HepG2 (cell line): Measurements from ENCODE around the gene ACSS2. TPM values are rescaled to one million over a fixed set of nuclear protein-coding genes. Genes with fewer than 3 reads are reported as not detected.

Source experiments
- AHR ChIP-seq: IDR thresholded peaks from 2 replicates; pipeline ENCODE4 v1.6.1; 2018; ENCODE audit warnings: missing genetic modification reagents, missing compliant biosample characterization
- CBFB ChIP-seq: sonication (generic); formaldehyde crosslinking; IDR thresholded peaks from 2 replicates; pipeline ENCODE4 v1.4.0; 2020; ENCODE audit warnings: missing genetic modification reagents
- HMGA1 ChIP-seq: sonication (generic); formaldehyde crosslinking; conservative IDR thresholded peaks from 2 replicates; pipeline ENCODE4 v1.4.0; 2020; ENCODE audit warnings: missing genetic modification reagents
- HOXA3 ChIP-seq: sonication (generic); formaldehyde crosslinking; IDR thresholded peaks from 2 replicates; pipeline ENCODE4 v1.5.0; 2020; ENCODE audit warnings: missing genetic modification reagents
- HOXA7 ChIP-seq: sonication (generic); formaldehyde crosslinking; IDR thresholded peaks from 2 replicates; pipeline ENCODE4 v1.8.1; 2022; ENCODE audit warnings: mild to moderate bottlenecking, missing genetic modification reagents, moderate library complexity
- NFE2L2 ChIP-seq: fragments of 150-350 bp; IDR thresholded peaks from 2 replicates; pipeline ENCODE4 v1.6.1; 2014; ENCODE audit warnings: low read length
- PRPF4 ChIP-seq: fragments of 200-400 bp; formaldehyde crosslinking; IDR thresholded peaks from 2 replicates; pipeline ENCODE4 v1.6.1; 2016; ENCODE audit warnings: low read length, low read depth; ENCODE audit not compliant: poor library complexity, severe bottlenecking
- SMYD3 ChIP-seq: sonication (generic); formaldehyde crosslinking; IDR thresholded peaks from 2 replicates; pipeline ENCODE4 v1.8.1; 2023; ENCODE audit warnings: mild to moderate bottlenecking, missing genetic modification reagents
- SP5 ChIP-seq: IDR thresholded peaks from 2 replicates; pipeline ENCODE4 v1.6.1; 2016; ENCODE audit warnings: low read depth, borderline replicate concordance
- ZFP62 ChIP-seq: sonication (generic); formaldehyde crosslinking; IDR thresholded peaks from 2 replicates; pipeline ENCODE4 v1.4.0; 2020; ENCODE audit warnings: missing genetic modification reagents
- ZNF781 ChIP-seq: sonication (generic); formaldehyde crosslinking; IDR thresholded peaks from 2 replicates; pipeline ENCODE4 v1.5.1; 2020; ENCODE audit warnings: borderline replicate concordance, mild to moderate bottlenecking, missing genetic modification reagents; ENCODE audit errors: not compliant biosample characterization
- polyA plus RNA-seq, 8 experiments: library from polyadenylated mRNA; depleted of rRNA in 3 of 8; stranded (reverse) in 7 of 8; unstranded in 1 of 8; fragments of >200 nt; fragmentation: Illumina TruSeq in 4 of 8; extraction: Trizol in 4 of 8; gene quantifications; 2 replicates each; pipeline versions ENCODE4 v1.2.1 to v1.2.3, GENCODE V29; 2011 to 2016; ENCODE audit warnings: low read depth in 4 of 8, missing spikeins in 1 of 8, mixed read lengths in 1 of 8; ENCODE audit not compliant: insufficient read depth in 1 of 8
- total RNA-seq, 5 experiments: library from RNA; depleted of rRNA; stranded (reverse); fragments of >200 nt; fragmentation: Illumina TruSeq; extraction: Trizol; gene quantifications; 2 replicates each; pipeline ENCODE4 v1.2.3, GENCODE V29; 2016; ENCODE audit warnings: low read depth in 1 of 5
- TF ChIP-seq, protein P1 (sequence below): sonication (generic); formaldehyde crosslinking; IDR thresholded peaks from 2 replicates; pipeline ENCODE4 v1.5.1; 2020; ENCODE audit warnings: missing genetic modification reagents, mild to moderate bottlenecking, borderline replicate concordance
- TF ChIP-seq, protein P2 (sequence below), 2 experiments: fragments of 450-650 bp in 1 of 2; sonication (generic) in 1 of 2; formaldehyde crosslinking in 1 of 2; IDR thresholded peaks; 2 replicates each; pipeline versions ENCODE4 v1.6.1 to v1.8.0; 2016 to 2022; ENCODE audit warnings: antibody characterized with exemption in 1 of 2, mild to moderate bottlenecking in 1 of 2, missing genetic modification reagents in 1 of 2
- TF ChIP-seq, protein P3 (sequence below): sonication (generic); formaldehyde crosslinking; IDR thresholded peaks from 2 replicates; pipeline ENCODE4 v1.5.0; 2020; ENCODE audit warnings: mild to moderate bottlenecking, missing genetic modification reagents, moderate library complexity
- TF ChIP-seq, protein P4 (sequence below): sonication (generic); formaldehyde crosslinking; conservative IDR thresholded peaks from 2 replicates; pipeline ENCODE4 v1.4.0; 2020; ENCODE audit warnings: missing genetic modification reagents

Gene ACSS2
- total and polyA plus RNA-seq, 2 of the 13 experiments (the other 11 are each of a cell fraction or from before 2014, with no cell fraction given): 72.8 to 89.7 TPM

DNA sequence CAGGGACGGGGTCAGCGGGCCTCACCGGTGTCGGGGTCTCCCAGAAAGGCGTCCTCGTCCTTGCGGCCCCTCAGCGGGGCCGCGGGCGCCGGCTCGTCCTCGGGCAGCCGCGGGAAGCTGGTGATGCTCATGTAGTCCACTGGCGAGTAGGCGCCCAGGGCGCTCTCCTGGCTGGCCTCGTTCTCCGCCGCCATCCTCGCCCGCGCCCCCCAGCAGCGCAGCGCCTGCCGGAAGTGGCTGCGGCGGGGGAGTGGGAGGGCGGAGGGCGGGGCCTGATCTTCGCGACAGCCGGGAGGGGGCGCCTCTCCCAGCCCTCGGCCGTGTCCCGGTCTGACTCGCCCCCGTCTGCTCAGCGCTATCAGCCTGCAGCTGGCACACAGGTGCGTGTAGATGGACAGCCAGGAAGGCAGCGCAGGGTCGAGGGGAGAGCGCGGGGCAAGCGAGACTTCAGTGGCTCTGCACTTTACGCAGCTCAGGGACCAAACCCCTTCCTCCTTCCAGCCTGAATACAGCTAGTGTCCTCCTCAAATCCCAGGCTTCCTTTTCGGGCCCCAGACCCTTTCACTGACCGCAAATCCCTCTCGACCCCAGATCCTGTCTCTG, 3.7 kb upstream of the ACSS2 start, which contains the start of gene GGT7 (continued):
- TF ChIP-seq NFE2L2 (no peak), CBFB (CRISPR knock-in tag) (peak; percentile 92), HOXA7 (CRISPR knock-in tag) (no peak), HMGA1 (CRISPR knock-in tag) (no peak), AHR (CRISPR knock-in tag) (peak; percentile 92; the same call in 1 of the 2 replicates), HOXA3 (CRISPR knock-in tag) (peak; percentile 92; the same call in 1 of the 2 replicates), PRPF4 (no peak), SP5 (CRISPR knock-in tag) (peak; percentile 93), ZNF781 (no peak), SMYD3 (no peak), ZFP62 (no peak)
- TF ChIP-seq, protein P1, sequence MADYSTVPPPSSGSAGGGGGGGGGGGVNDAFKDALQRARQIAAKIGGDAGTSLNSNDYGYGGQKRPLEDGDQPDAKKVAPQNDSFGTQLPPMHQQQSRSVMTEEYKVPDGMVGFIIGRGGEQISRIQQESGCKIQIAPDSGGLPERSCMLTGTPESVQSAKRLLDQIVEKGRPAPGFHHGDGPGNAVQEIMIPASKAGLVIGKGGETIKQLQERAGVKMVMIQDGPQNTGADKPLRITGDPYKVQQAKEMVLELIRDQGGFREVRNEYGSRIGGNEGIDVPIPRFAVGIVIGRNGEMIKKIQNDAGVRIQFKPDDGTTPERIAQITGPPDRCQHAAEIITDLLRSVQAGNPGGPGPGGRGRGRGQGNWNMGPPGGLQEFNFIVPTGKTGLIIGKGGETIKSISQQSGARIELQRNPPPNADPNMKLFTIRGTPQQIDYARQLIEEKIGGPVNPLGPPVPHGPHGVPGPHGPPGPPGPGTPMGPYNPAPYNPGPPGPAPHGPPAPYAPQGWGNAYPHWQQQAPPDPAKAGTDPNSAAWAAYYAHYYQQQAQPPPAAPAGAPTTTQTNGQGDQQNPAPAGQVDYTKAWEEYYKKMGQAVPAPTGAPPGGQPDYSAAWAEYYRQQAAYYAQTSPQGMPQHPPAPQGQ: peak; percentile 43; the same call in 1 of the 2 replicates
- TF ChIP-seq, protein P2, sequence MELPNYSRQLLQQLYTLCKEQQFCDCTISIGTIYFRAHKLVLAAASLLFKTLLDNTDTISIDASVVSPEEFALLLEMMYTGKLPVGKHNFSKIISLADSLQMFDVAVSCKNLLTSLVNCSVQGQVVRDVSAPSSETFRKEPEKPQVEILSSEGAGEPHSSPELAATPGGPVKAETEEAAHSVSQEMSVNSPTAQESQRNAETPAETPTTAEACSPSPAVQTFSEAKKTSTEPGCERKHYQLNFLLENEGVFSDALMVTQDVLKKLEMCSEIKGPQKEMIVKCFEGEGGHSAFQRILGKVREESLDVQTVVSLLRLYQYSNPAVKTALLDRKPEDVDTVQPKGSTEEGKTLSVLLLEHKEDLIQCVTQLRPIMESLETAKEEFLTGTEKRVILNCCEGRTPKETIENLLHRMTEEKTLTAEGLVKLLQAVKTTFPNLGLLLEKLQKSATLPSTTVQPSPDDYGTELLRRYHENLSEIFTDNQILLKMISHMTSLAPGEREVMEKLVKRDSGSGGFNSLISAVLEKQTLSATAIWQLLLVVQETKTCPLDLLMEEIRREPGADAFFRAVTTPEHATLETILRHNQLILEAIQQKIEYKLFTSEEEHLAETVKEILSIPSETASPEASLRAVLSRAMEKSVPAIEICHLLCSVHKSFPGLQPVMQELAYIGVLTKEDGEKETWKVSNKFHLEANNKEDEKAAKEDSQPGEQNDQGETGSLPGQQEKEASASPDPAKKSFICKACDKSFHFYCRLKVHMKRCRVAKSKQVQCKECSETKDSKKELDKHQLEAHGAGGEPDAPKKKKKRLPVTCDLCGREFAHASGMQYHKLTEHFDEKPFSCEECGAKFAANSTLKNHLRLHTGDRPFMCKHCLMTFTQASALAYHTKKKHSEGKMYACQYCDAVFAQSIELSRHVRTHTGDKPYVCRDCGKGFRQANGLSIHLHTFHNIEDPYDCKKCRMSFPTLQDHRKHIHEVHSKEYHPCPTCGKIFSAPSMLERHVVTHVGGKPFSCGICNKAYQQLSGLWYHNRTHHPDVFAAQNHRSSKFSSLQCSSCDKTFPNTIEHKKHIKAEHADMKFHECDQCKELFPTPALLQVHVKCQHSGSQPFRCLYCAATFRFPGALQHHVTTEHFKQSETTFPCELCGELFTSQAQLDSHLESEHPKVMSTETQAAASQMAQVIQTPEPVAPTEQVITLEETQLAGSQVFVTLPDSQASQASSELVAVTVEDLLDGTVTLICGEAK (IDR thresholded peaks at IDR 0.05): no peak
- TF ChIP-seq, protein P2 (CRISPR knock-in tag; IDR thresholded peaks at IDR 0.05): peak; percentile 84; the same call in 1 of the 2 replicates
- TF ChIP-seq, protein P3, sequence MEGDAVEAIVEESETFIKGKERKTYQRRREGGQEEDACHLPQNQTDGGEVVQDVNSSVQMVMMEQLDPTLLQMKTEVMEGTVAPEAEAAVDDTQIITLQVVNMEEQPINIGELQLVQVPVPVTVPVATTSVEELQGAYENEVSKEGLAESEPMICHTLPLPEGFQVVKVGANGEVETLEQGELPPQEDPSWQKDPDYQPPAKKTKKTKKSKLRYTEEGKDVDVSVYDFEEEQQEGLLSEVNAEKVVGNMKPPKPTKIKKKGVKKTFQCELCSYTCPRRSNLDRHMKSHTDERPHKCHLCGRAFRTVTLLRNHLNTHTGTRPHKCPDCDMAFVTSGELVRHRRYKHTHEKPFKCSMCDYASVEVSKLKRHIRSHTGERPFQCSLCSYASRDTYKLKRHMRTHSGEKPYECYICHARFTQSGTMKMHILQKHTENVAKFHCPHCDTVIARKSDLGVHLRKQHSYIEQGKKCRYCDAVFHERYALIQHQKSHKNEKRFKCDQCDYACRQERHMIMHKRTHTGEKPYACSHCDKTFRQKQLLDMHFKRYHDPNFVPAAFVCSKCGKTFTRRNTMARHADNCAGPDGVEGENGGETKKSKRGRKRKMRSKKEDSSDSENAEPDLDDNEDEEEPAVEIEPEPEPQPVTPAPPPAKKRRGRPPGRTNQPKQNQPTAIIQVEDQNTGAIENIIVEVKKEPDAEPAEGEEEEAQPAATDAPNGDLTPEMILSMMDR: peak; percentile 99
- TF ChIP-seq, protein P4, sequence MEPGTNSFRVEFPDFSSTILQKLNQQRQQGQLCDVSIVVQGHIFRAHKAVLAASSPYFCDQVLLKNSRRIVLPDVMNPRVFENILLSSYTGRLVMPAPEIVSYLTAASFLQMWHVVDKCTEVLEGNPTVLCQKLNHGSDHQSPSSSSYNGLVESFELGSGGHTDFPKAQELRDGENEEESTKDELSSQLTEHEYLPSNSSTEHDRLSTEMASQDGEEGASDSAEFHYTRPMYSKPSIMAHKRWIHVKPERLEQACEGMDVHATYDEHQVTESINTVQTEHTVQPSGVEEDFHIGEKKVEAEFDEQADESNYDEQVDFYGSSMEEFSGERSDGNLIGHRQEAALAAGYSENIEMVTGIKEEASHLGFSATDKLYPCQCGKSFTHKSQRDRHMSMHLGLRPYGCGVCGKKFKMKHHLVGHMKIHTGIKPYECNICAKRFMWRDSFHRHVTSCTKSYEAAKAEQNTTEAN (CRISPR knock-in tag): 0 out of 2 replicates have a peak, but pooled peaks have one; percentile 20
